ENCODE data around the gene LLCFC1.

DNA sequence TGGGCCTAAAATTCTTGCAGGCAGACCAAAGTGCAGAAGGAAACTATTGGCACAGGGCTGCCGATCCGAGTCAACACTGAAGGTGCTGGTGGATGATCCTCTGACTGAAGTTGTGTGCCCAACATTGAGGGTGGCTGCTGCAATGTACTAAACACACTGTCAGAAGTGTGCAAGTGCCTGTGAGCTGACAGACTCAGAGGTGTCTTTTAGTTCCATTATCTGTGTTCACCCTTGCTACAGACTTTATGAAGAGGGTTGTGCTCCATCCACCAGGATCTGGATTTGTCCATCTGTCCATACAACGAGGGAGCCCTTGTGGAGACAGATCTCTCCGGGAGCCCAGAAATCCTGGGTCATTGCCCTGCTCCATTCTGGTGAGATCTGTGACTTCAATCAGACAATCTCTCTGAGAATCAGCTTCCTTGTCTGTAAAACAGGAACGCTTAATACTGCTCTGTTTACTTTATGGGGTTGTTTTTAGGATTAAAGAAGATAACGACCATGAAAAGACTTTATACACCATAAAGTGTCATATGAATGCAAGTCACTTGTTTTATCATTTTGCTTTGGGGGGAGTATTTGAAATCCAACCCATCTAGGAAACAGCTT is 44.2 kb upstream of the LLCFC1 start:
- TF ChIP-seq EZH2 (IDR thresholded peaks at IDR 0.05; ENCODE audit: insufficient read depth, poor library complexity, severe bottlenecking) (no peak), EZH2phosphoT487 (IDR thresholded peaks at IDR 0.05; ENCODE audit: insufficient read depth, low read depth) (no peak)

Data from GM23248 (cell line).